Testis (tissue), 3 donors: ENCODE measurements around the gene RIMS3. TPM values are rescaled to one million over a fixed set of nuclear protein-coding genes. Genes with fewer than 3 reads are reported as not detected.

Source experiments
- DNase-seq: peaks from one replicate; pipeline ENCODE4 v3.0.0-alpha.2; 2019
- H3K27ac ChIP-seq, 2 donors: fragments of 200-600 bp; sonication (generic); one replicate each; pipeline ENCODE4 v1.5.1; 2019
- H3K27me3 ChIP-seq: fragments of 200-600 bp; sonication (generic); one replicate; pipeline ENCODE4 v1.5.1; 2019
- H3K36me3 ChIP-seq: fragments of 200-600 bp; sonication (generic); one replicate; pipeline ENCODE4 v1.5.1; 2017; ENCODE audit warnings: low read depth; ENCODE audit errors: missing control alignments
- H3K4me1 ChIP-seq: fragments of 200-600 bp; sonication (generic); one replicate; pipeline ENCODE4 v1.5.1; 2019
- H3K4me3 ChIP-seq, 2 donors: fragments of 200-600 bp; sonication (generic); one replicate each; pipeline ENCODE4 v1.5.1; 2017 to 2019
- H3K9me3 ChIP-seq: fragments of 200-600 bp; sonication (generic); one replicate; pipeline ENCODE4 v1.5.1; 2017
- POLR2A ChIP-seq: fragments of 450-650 bp; IDR thresholded peaks from one replicate; pipeline ENCODE4 v1.6.1; 2017; ENCODE audit warnings: antibody characterized with exemption, mild to moderate bottlenecking, moderate library complexity
- WGBS, 2 donors: methylation state at CpG; one replicate each; pipeline ENCODE4 v1.1.5; 2018; 5-methylcytosine and 5-hydroxymethylcytosine counted together
- intact Hi-C: fragments of 100-400 bp; cut with DNase I; formaldehyde crosslinking; loops from one replicate; pipeline ENCODE4 v1.15.1; 2023; ENCODE audit warnings: low total_unique reads
- polyA plus RNA-seq: library from polyadenylated mRNA; stranded (reverse); fragments of 350-450 nt; fragmentation: Illumina TruSeq; extraction: RNeasy Lipid Tissue Mini Kit (QIAGEN cat#74804); gene quantifications from one replicate; pipeline ENCODE4 v1.2.3, GENCODE V29; 2014; ENCODE audit warnings: low read depth, low replicate concordance; ENCODE audit not compliant: insufficient read depth
- total RNA-seq, 2 donors: library from RNA; depleted of rRNA; stranded (reverse); fragments of >200 nt; gene quantifications; one replicate each; pipeline ENCODE4 v1.2.3, GENCODE V29; 2016
- TF ChIP-seq, protein P1 (sequence below), 3 experiments: fragments of 450-650 bp in 2 of 3; fragments of 200-600 bp in 1 of 3; sonication (generic) in 1 of 3; IDR thresholded peaks; one replicate each; pipeline ENCODE4 v1.5.1; 2016 to 2019; ENCODE audit warnings: antibody characterized with exemption in 3 of 3, mild to moderate bottlenecking in 2 of 3, moderate library complexity in 1 of 3

Gene RIMS3
- total and polyA plus RNA-seq, 3 donors from 2014 or later = 4.6 to 9.4 (median 8.3) TPM

- no peak for DNase-seq
- Histone ChIP-seq H3K9me3 (no peaks in the 10 kb centered on the region), H3K4me1 (no peaks in the 10 kb centered on the region), H3K27ac (no peak overlapping the region), H3K36me3 (no peaks in the 10 kb centered on the region), H3K27me3 (no peaks in the 10 kb centered on the region), H3K4me3 (no peak overlapping the region)
- TF ChIP-seq, protein P1, sequence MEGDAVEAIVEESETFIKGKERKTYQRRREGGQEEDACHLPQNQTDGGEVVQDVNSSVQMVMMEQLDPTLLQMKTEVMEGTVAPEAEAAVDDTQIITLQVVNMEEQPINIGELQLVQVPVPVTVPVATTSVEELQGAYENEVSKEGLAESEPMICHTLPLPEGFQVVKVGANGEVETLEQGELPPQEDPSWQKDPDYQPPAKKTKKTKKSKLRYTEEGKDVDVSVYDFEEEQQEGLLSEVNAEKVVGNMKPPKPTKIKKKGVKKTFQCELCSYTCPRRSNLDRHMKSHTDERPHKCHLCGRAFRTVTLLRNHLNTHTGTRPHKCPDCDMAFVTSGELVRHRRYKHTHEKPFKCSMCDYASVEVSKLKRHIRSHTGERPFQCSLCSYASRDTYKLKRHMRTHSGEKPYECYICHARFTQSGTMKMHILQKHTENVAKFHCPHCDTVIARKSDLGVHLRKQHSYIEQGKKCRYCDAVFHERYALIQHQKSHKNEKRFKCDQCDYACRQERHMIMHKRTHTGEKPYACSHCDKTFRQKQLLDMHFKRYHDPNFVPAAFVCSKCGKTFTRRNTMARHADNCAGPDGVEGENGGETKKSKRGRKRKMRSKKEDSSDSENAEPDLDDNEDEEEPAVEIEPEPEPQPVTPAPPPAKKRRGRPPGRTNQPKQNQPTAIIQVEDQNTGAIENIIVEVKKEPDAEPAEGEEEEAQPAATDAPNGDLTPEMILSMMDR (IDR thresholded peaks at IDR 0.05) = no peak
- no peak for TF ChIP-seq POLR2A
- intact Hi-C loops = no loop called here
- 69 to 75% methylated on average over 15 to 18 of the region's 18 CpGs for WGBS, 2 donors
Measured at GRCh38 chr1:40625476-40626382, 39.8 kb downstream of the RIMS3 start.

GRCh38 chr1:40625076-40625475 is 40.4 kb downstream of the RIMS3 start:
- intact Hi-C loops = no loop called here
- peak; percentile 78 for DNase-seq
- no peak for TF ChIP-seq POLR2A
- TF ChIP-seq, protein P1 (IDR thresholded peaks at IDR 0.05) = peak in 1 of 3 experiments; percentile 28
- no peaks in the 10 kb centered on the region for H3K36me3 ChIP-seq
- H3K4me3 ChIP-seq = no peak overlapping the region
- no peak overlapping the region for H3K27ac ChIP-seq
- no peaks in the 10 kb centered on the region for H3K27me3 ChIP-seq
- WGBS, 2 donors = 48 to 60% methylated on average over 4 of the region's 4 CpGs
- H3K9me3 ChIP-seq = no peaks in the 10 kb centered on the region
- no peaks in the 10 kb centered on the region for H3K4me1 ChIP-seq

- intact Hi-C loops = no loop called here
- 86 to 92% methylated on average over 3 to 4 of the region's 4 CpGs for WGBS, 2 donors
- Histone ChIP-seq H3K27ac (no peak overlapping the region), H3K36me3 (no peaks in the 10 kb centered on the region), H3K4me3 (no peak overlapping the region), H3K9me3 (no peaks in the 10 kb centered on the region), H3K27me3 (no peaks in the 10 kb centered on the region), H3K4me1 (no peaks in the 10 kb centered on the region)
- no peak for TF ChIP-seq POLR2A
- TF ChIP-seq, protein P1 (IDR thresholded peaks at IDR 0.05) = no peak
- DNase-seq = no peak
Measured at GRCh38 chr1:40622936-40623629, 42.4 kb downstream of the RIMS3 start.

DNA sequence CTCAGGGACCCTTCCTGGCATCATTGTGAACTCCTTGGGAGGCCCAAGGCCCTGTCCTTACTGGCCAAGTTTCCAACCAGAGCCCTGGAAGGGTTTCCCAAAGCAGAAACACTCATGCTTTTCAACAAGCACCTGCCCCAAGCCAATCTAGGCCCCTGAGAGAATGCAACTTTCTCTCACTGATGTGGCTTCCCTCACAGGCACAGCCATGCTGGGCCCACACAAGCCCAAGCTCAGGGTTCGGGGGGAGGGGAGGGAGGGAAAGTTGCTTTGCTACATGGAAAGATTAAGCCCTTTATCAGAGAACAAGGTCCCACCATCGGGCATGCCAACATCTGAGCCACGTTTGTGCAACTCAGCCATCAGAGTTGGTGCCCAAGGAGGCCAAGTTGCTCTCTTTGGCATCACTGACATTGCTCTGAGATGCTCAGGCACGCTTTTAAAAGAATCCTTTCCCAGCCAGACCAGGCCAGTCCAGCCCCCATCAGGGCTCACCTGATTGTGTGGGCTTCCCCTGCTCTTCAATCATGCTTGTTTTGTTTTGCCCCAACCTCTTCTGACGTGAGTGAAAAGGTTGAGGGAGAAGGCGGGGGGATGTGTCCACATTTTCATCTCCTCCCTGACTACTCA is 43.5 kb downstream of the RIMS3 start:
- TF ChIP-seq POLR2A = no peak
- Histone ChIP-seq H3K9me3 (no peaks in the 10 kb centered on the region), H3K27me3 (no peaks in the 10 kb centered on the region), H3K36me3 (no peaks in the 10 kb centered on the region), H3K4me3 (no peak overlapping the region), H3K27ac (no peak overlapping the region), H3K4me1 (no peaks in the 10 kb centered on the region)
- intact Hi-C loops = no loop called here
- no peak for DNase-seq
- WGBS, 2 donors = 69 to 74% methylated on average over 4 to 6 of the region's 6 CpGs
